GM18868 (cell line): ENCODE data around the gene TRMT44.

Experiments used
- ATAC-seq: cut with Tn5 transposase; IDR thresholded peaks from one replicate; pipeline ENCODE4 v1.9.1; 2021; ENCODE audit warnings: mild to moderate bottlenecking, moderate library complexity; ENCODE audit not compliant: unreplicated experiment

TRMT44 gene

GRCh38 chr4:8440492-8441311, at the start of gene TRMT44, which contains the start of gene ACOX3:
Gene TRMT44 (plus strand): TSS chr4:8440777. CDS start chr4:8440823, 46 bp downstream.
Gene ACOX3 (minus strand): TSS chr4:8440723. CDS start chr4:8416521, 24,202 bp downstream.
- ATAC-seq = peak; percentile 83

DNA sequence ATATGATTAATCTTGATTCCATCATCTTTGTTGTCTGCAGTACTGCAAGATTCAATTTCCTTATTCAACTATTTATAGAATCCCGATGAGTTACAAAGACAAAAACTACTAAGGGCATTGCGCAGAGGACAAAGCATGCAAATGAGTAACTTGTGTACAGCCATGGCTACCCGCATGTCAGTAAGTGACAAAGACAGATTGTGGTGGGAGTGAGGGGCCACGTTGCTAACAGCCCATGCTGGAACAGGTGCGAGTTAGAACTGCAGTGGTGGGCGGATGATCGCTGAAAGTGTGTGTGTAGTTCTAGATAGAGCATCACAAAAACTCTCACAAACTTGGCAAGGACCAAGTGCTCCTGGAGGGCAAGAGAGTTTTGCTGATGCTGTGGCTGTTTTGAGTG, 49.5 kb upstream of the TRMT44 start:
- no peak for ATAC-seq

GRCh38 chr4:8391972-8392371, 48.6 kb upstream of the TRMT44 start:
- ATAC-seq = peak; percentile 74

GRCh38 chr4:8392591-8393190, 47.9 kb upstream of the TRMT44 start:
- no peak for ATAC-seq

DNA sequence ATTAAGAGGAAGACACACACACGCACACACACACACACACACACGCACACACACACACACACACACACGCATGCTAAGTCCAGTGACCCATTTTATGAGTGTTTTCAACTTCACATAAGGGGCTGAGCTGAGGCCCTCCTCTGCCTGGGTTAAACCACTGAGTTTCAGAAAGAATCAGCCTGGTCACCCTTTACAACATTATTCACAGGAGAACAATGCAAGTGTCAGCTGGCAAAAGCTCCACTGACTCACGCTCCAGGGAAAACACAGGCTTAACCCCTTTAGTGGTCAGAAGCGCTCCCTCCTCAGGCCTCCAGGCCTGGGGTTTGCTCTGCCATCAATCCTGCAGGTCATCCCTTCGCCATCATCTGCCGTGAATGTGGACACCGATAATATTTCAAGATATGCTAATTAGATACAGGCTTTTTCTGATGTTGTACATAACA, 47.0 kb upstream of the TRMT44 start:
- no peak for ATAC-seq

- ATAC-seq = no peak
Observed at GRCh38 chr4:8394061-8394519, 46.5 kb upstream of the TRMT44 start.

DNA sequence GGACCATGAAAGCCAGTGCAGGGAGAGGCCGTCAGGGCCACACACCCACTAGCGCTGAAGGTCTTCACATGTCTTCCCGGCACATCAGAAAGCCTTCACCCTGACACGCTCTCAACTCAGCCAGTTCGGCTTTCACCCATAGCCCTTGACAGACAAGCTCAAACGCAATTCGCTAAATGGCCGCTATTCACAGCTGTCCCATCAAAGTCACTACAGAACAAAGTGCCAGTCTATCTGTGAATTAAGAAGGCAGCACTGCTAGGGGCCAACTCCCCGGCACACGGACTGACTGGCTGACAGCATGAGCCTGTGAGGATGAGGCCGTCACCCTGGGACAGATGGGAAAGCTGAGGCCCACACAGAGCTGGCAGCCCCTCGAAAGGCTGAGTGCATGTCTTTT, 45.8 kb upstream of the TRMT44 start:
- ATAC-seq = no peak

- ATAC-seq = no peak
Observed at GRCh38 chr4:8395504-8396296, 44.9 kb upstream of the TRMT44 start.

DNA sequence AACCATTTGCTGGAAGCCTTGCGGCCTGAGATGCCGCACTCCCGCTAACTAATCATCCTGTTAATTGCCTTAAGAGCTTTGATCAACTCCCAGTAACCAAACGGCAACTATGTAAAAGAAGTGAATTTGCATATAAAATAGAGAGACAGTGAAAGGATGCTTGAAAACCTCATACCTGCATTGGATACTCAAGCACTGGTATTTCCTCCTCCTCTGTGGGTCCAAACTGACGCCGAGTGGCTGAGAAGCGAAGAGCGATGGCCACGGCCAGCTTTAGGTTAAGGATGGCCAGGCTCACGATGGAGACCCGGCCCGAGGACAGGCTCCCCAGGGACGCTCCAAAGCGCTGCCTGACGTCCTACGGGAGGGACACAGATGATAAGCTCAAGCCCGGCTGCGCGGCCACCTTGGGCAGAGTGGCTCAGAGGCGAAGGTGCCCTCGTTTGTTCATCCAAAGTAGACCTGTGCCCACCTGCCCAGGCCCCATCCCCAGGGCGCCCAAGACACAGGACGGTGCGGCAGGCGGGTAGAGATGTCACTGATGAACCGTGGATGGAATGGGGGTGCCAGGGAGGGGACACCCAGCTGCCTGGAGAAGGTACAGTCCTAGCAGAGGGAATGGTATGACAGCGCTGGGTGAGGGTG, 43.7 kb upstream of the TRMT44 start:
- ATAC-seq = no peak

DNA sequence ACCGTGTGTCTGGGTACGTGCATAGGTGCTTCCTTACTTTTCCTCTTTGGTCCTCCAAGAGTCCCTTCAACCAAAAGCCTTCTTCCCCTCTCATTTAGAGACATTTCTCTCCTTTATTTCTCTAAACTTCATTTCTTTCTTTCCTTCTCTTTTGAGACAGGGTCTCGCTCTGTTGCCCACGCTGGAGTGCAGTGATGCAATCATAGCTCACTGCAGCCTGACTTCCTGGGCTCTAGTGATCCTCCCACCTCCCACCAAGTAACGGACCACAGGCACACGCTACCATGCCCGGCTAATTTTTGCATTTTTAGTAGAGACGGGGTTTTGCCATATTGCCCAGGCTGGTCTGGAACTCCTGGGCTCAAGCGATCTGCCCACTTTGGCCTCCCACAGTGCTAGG, 42.2 kb upstream of the TRMT44 start:
- ATAC-seq = no peak

DNA sequence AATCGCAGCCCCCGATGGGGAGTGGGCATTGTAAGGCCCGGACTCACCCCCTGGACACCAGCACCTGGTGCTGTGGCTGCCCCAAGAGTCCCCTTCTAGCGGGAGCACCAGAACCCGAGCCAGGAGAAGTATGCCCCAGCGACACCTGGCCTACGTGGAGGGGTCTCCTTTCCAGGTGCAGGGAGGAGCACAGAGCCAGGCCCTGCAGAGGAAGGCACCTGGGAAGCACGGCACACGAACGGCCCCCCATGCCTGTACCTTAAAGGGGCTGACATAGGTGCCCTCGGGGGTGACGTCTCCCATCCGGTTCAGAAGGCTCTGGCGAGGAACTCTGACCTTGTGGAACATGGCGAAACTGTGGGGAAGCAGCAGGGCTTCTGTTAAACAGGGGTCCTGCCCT, 41.3 kb upstream of the TRMT44 start:
- no peak for ATAC-seq

- no peak for ATAC-seq
Observed at GRCh38 chr4:8400632-8401325, 39.8 kb upstream of the TRMT44 start.

- ATAC-seq = no peak
Observed at GRCh38 chr4:8401665-8402064, 38.9 kb upstream of the TRMT44 start.

DNA sequence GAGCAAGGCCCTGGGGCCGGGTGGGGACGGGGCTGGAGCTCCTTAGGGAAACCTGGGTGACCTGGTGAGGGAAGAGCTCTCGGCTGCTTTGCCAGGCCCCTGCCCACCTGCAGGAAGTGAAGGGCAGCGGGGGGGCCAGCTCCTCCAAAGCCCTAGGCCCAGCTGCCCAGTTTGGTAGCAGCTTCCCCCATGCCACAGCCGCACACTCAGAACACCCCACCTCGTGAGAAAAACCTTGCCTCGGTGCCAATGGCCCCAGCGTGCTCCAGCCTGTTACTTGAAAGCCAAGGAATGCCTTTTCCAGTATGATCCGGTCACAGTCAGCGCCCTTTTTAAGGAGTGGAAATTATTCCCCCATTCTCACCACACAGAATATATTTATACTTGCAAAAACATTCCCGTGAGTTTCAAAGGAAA, 38.4 kb upstream of the TRMT44 start:
- ATAC-seq = no peak

DNA sequence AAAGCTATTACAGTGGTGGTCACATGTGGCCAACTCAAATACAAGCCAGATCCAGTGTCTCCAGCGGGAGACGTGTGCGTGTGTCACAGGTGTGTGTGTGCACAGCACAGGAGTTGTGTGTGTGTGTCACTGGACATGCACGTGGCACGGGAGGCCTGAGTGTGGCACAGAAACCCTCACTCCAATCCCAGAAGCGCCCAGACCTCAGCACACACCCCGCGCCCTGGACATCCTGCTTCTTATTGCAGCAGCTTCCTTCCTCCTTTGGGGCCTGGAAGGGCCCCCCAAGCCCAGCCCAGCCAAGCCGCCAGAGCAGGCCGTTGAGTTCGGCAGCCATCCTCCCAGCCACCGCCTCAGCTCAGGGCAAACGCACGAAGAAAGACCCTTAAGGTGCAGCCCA, 37.9 kb upstream of the TRMT44 start:
- ATAC-seq = no peak

DNA sequence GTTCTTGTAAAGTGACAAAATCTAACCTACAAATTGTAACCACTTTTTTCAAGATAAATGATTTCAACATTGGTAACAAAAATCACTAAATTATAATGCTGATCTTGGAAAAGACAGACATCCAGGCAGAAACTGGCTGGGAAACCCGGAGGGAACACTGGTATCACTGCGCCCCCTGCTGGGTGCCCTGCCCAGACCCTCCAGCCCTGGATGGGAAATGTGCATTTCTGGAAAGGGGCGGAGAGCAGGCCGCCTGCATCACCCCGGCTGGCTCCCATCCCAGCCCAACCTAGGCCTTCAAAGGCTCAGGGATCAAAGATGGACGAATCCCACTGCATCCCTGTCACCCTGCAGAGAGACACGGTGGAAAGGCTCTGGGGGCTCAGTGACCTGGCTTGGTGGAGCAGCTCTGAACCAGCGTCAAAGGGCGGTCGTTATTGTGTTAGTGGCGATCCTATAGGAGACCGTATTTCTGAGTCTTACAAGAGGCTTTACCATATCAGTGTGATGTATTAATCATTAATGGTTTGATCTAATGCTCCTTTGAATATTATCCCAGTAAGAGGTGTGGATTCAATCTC, 37.3 kb upstream of the TRMT44 start:
- no peak for ATAC-seq

DNA sequence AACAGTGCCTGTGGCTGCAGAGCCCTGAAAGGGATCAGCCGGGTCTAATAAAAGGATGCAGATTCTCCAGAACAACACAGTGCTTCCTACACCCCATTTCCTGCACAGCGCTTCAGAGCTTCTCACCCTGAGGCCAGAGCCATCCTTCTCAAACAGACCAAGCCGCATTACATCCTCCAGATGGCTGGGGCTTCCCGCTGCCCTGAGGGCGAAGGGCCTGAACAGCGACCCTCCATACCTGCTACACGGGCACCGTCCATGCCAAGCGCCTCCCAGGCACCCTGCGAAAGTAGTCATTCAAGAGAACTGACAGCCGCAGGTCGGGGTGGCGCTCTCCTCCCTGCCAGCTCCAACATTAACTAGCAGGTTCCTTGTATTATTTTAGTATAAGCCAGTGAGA, 36.6 kb upstream of the TRMT44 start:
- no peak for ATAC-seq

- no peak for ATAC-seq
Observed at GRCh38 chr4:8404791-8405515, 35.6 kb upstream of the TRMT44 start.

- no peak for ATAC-seq
Observed at GRCh38 chr4:8405516-8405875, 35.1 kb upstream of the TRMT44 start.
